Right ventricle myocardium inferior (tissue), 1 donor: ENCODE data around the gene NFIX. TPM values are rescaled to one million over a fixed set of nuclear protein-coding genes. Genes with fewer than 3 reads are reported as not detected.
A peak's percentile ranks its signal among the peaks of the same experiment; 100 is the strongest.

Experiments
- ATAC-seq: fragments of 200-7000 bp; cut with Tn5 transposase; one replicate; pipeline ENCODE4 v1.9.1; 2020; ENCODE audit warnings: mild to moderate bottlenecking, moderate library complexity
- DNase-seq: peaks from one replicate; pipeline ENCODE4 v3.0.0; 2021; ENCODE audit errors: missing footprints
- intact Hi-C: fragments of 100-400 bp; cut with DNase I; formaldehyde crosslinking; loops from one replicate; pipeline ENCODE4 v1.11.0; 2022
- total RNA-seq: library from RNA; stranded (reverse); fragmentation: NEBNext Ultra II Directional; extraction: Animal tissue kit (Norgen Biotek cat#: 25700); gene quantifications from one replicate; pipeline ENCODE4 v1.2.1, GENCODE V29; 2021
- donor health status: DM: no; HTN: yes; CAD: no; lungs with severe emphysema.

NFIX gene
- total RNA-seq, 1 donor from 2014 or later, result 159 TPM

DNA sequence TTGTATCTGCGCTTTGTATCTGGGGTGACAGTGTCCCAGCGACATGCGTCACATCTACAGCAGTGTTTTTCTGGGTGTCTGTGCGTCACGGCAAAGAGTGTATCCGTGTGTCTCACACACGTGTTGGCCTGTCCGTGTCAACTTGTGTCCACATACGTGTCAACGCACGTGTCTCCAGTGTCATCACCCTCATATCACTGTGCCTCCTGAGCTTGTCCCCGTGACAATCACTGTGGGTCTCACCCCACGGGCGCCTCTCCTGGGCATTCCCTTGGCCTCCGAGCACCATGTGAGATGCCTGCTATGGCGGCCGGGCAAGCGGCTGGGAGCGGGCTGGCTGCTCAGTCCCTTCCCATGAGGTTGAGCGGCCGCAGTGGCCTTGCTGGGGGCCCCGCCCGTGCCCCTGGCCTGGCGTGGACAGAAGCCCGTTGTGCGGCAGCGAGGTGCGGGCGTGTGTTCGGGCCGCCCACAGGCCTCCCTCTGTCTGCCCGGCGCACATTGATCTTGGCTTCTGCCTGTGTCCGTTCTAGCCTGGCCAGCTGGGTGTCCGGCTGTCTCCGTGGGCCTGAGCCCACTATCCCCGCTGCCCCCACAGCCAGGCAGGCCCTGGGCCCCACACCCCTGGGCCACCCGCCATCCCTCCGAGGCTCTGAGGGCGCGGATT is 6.4 kb downstream of the NFIX start:
- intact Hi-C loops, result no loop called here
- no peak for DNase-seq
- peak; percentile 38 for ATAC-seq

DNA sequence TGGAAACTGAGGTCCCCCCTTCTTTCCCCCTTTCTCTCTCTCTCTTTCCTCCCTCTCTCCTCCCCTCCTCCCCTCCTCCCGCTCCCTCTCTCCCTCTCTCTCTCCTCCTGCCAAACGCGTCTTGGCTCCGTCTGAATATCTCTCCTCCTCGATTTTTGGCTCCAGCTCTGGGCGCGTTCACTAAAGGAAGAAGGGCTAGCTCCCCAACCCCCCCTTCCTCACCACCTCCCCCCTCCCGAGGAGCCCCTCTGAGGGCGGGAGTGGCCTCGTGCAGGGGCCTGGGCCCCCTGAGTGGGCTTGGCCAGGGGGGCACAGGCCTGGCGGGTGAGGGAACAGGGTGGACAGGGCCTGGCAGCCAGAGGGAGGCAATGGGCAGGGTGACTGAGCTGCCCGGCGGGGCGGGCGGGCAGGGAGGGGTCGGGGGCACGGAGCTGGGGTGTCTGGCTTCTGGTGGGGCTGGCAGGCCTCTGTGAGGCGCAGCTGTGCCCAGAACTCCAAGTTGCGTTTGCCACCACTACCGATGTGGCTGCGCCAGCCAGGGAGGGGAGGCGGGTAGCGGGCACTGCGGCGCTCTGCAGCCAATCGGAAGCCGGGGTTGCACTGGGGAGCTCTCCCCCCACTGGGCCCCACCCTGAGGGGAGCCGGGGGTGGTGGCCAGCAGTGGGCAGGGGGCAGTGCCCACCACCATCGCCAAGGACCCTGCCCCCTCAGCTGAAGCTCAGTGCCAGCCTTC is 7.1 kb downstream of the NFIX start:
- intact Hi-C loops, result no loop called here
- peak; percentile 78 for ATAC-seq

DNA sequence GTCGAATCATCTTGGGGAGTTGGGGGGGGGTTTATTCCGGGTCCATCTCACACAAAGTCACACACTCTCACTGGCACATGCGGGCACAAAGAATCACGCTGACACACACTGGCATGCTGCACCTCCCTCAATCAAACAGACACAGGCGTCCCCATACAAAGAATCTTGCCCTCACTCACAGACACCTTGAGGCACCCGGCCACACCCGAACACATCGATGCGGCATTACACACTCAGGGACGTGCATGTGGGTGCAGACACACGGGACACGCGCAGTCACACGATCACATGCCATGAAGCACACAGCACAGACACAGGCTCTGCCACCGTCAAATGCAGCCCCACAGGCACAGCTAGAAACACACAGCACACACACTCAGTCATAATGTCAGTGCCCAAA is 7.8 kb downstream of the NFIX start:
- DNase-seq (no peak), ATAC-seq (no peak)
- intact Hi-C loops, result no loop called here

More for the DNA sequence above, 7.1 kb downstream of the NFIX start:
- peak; percentile 87 for DNase-seq

DNA sequence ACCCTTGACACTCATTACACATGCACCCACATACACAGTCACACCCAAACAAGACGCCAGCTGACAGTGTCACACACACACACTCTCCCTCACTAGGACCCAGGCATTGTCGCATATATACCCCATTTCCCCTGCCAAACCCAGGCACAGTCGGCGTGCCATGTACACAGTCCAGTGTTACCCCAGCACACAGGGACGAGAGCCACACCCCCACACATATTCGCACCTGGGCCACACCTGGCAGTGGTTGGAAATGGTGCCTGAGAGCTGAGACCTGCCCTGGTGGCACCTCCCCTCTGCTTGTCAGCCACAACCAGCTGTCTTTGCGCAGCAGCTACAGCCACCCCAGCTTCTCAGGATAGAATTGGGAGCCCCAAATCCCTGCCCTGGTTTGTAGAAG is 9.0 kb downstream of the NFIX start:
- ATAC-seq (no peak), DNase-seq (peak; percentile 44)
- intact Hi-C loops, result no loop called here

DNA sequence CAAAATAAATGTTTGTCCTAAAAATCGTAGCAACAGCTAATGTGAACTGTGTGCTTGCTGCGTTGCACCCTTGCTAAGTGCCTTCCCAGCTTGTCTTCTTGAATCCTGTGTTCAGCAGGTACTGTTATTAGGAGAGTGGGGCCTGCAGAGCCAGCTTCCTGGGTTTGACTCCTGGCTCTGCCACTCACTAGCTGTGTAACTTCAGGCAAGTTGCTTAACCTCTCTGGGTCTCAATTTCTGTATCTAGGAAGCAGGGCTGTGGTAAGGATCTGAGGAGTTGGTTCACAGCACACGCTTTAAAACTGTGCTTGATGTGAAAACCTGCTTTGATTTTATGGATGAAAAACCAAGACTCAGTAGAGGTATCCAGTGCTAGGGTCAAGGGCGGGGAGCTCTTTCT is 10.0 kb downstream of the NFIX start:
- ATAC-seq (no peak), DNase-seq (peak; percentile 25)
- intact Hi-C loops, result no loop called here

DNA sequence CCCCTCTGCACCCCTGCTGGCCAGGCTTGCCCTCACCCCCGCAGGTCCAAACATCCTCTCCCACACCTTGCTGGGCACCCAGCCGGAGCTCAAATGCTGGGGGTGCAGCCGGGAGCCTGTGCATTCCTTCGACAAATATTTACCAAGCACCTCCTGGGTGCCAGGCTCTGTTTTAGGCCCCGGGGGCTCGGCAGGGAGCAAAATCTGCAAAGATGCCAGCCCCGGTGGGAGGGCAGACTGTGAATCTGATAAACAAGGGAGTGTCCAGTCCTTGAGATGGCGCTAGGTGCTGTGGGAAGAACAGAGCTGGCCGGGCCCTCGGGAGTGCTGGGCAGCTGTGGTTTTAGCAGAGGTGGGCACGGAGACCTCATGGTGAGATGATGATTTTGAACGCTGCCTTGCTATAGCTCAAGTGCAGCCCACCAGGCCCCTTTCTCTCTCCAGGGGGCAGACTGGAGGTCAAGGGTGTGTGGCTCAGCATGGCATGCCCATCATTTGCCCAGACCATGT is 10.6 kb downstream of the NFIX start:
- ATAC-seq (no peak), DNase-seq (no peak)
- intact Hi-C loops, result no loop called here

DNA sequence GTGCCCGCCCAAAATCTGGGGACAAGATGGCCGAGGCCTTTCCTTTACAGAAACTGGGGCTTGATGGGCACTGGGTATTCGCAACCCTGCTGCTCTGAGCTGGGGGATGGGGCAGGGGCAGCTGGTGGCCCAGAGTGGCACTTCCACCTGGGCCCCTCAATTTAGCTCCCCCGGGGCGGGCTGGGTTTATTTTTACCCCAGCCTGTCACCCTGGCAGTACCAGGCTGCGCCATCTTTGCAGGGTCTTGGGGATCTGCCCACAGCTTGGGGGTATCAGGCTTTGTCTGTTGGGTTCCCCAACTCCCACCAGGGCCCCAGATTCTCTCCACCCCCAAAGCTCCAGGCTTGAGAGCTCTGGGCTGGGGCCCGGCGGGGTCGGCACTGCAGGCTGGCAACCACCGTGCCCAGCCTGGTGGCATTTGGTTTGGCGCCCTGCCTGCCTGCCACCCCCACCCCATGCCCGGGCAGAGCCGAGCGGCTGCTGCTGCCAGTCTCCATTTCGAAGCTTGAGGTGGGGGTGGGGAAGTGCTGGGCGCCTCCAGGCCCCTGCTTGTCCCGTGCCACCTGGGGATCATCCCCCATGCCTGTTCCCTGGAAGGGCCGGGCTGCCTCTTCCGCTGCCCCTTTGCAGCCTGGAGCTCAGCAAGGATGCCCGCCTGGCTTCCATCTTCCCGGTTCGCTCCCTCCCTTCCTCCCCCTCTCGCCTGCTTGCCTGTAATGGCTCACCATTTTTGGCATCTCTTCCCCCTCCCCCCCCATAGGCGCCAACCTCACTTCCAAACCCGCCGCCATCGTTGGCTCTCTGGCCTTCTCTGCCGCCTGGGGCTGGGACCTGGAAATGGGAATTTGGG is 11.4 kb downstream of the NFIX start:
- intact Hi-C loops, result no loop called here
- no peak for ATAC-seq
- peak; percentile 55 for DNase-seq

DNA sequence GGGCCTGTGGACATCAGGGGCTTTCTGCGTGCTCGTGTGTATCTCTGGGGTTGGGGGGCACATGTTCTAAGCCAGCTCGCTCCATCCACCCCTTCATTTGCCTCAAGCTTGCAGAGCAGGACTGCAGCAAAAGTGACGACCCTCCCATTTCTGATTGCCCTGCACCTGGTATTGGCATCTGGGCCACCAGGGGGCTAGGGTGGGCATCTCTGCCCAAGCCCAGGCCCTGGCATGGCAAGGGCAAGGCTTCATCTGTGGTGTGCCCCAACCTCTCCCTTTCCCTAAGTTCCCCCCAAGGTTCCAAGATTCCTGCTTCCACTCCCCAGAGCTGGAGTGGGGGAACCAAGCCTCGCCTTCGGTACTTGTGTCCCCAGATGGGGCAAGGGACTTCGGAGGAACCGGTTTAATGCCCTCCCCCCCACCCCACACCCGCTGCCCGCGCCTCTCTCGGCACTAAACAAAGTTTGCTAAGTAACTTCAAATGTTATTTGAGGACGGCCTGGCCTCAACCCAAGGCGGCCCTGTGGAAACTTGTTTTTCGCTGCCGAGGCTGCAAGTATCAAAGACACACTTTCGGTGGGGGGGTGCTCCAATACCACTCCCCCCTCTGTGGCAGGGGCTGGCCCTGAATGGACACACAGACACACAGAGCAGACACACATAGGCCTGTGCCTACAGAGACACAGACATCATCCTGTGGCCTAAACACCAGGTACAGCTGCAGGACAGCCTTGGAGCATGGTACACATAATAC is 12.2 kb downstream of the NFIX start:
- ATAC-seq, result peak; percentile 35
- DNase-seq, result peak; percentile 86
- intact Hi-C loops, result no loop called here

DNA sequence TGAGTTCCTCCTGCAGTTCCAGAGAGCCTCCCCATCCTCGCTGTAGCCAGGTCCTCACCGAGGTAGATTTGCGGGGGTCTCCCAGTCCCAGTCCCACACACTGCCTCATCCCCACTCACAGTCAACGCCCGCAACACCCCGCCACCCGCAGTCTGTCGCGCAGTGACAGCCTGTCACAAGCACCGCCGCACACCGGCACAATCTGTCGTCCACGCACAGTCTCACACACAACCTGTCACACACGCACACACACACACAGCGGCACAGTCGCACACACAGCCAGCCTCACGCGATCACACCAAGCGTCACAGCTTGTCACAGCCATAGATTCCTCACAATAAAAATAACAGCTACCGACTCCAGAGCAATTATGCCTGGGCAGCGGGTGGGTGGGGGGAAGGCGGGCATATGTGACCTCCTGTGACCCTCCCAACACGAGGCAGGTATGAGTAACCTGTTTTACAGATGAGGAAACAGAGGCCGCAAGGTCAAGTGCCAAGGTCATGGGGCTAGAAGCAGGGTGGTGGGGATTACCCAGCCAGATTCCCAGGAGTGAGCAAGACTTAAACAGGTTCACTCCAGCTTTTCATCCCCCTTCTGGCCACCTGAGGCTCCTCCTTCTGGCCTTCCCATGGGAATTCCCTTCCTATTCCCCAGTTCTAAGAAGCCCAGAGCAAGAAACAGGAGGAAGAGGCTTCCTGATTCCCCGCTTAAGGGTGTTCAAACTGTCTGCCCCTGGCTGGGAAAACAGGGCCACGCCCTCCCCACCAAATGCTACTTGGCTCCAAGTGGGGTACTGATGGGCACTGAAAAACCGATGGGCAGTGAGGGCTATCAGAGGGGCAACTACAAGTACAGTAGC is 13.9 kb downstream of the NFIX start:
- DNase-seq (peak; percentile 57), ATAC-seq (no peak)
- intact Hi-C loops, result no loop called here

DNA sequence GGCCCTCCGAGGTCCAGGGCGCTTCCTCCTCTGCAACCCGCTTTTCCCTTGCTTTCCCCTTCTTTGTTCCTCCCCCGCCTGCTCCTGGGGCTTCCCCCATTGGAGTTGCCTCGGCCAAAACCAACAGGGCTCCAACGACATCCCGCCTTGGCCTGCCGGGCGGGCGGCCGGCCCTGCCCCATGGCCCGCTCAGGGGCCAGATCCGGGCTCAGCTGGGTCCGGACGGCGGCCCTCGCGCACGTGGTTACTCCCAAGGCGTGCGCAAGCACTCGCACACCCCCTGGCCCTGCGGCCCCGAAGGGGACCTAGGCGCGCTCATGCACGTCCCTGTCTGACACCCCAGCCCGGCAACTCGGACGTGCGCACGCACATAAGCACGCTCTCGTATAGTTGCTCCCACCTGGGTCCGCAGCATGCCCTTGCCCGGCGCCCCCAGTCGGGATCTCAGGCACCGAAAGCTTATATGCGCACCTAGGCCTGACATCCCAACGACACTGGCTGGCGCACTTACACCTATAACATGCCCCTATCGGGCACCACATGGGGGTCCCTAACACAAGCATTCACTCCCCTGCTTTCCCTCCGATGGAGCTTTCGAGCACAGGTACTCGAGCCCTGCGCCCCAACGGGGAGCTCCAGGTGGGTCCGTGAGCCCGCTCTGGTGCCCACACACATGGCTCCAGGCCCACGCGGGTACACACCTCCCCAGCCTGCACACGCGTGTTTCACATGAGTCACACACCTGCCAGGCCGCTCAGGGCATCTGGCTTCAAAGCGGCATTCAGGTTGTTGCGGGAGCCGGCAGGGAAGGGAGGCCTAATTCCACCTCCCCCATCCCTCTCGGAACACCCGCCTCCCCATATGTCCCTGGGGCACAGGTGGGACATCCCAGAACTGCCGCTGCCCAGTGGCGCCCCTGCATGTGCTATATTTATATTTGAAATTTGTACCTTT is 15.0 kb downstream of the NFIX start:
- DNase-seq, result no peak
- intact Hi-C loops, result no loop called here
- peak; percentile 64 for ATAC-seq

DNA sequence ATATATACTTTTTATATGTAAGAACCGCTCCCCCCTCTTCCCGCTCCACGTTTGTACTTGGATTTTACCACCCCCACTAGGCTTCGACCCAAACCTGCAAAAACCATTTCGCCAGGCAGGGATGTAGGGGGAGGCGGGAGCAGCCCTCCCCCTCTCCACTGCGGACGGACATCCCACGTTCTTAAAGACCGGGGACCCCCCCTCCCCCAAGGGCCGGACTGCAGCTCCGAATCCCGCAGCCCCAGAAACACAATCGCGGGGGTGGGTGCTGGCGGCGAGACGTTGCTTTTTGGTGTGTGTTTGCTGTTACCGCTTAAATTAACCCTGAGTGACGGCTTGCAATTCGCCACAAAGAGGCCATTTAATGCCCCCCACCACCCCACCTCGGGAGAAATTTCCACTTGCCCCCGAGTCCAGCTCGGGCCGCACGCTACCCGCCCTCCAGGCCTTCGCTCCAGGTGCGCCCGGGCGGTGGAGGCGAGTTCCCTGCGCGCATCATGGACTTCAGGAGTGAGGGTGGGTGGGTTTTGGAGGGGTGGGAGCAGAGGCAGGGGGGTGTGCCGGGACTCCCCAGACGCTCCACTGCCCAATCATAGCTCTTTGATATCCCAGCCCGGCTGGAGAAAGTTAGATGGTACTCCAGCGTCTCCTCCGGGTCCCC is 15.8 kb downstream of the NFIX start:
- ATAC-seq, result no peak
- DNase-seq, result no peak
- intact Hi-C loops, result no loop called here

DNA sequence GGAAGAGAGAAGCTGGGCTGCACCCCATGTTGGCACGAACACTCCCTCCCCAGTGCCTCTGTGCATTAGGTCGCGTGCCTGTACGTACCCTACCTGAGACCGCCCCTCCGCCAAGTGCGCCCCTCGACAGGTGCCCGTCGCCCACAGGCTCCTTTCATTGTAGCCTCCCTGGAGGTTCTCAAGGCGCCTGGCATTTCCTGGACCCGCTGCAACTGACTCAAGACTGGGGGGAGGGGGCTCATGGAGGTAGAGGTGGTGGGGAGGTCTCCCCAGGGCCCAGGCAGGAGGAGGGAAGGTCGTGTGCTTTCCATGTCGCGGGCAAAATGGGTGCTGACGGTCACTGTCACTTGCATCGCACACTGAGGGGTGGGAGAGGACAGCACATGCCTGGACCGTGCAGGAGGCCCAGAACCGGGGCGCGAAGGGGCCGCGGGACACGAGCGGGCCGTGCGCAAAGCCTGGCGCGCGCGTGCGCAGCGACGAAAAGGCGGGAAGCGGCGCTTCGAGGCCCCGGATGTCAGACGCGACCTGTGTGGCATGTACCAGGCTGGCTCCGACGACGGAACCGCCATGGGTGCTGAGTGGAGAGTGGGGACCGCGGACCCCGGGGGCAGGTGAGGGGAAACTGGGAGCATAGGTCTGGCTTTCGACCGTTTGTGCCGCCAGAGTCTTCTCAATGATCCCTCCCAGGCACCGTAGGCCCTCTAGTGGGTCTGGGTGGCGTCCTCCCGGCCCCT is 16.5 kb downstream of the NFIX start:
- ATAC-seq (no peak), DNase-seq (no peak)
- intact Hi-C loops, result no loop called here

DNA sequence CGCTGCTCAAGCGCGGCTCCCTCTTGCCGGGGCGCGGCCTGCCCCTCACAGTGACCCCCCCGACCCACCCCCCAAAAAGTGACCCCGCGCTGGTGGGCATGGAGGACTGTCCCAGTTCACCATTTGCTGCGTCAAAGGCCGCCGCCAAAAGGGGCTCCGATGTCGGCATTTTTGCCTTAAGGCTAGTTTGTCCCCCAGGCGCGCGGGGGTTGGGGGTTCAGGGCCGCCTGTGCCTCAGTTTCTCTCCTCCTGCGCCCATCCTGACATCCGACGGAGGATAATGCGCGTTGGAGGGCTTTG is 17.1 kb downstream of the NFIX start:
- intact Hi-C loops, result no loop called here
- DNase-seq, result no peak
- ATAC-seq, result no peak

DNA sequence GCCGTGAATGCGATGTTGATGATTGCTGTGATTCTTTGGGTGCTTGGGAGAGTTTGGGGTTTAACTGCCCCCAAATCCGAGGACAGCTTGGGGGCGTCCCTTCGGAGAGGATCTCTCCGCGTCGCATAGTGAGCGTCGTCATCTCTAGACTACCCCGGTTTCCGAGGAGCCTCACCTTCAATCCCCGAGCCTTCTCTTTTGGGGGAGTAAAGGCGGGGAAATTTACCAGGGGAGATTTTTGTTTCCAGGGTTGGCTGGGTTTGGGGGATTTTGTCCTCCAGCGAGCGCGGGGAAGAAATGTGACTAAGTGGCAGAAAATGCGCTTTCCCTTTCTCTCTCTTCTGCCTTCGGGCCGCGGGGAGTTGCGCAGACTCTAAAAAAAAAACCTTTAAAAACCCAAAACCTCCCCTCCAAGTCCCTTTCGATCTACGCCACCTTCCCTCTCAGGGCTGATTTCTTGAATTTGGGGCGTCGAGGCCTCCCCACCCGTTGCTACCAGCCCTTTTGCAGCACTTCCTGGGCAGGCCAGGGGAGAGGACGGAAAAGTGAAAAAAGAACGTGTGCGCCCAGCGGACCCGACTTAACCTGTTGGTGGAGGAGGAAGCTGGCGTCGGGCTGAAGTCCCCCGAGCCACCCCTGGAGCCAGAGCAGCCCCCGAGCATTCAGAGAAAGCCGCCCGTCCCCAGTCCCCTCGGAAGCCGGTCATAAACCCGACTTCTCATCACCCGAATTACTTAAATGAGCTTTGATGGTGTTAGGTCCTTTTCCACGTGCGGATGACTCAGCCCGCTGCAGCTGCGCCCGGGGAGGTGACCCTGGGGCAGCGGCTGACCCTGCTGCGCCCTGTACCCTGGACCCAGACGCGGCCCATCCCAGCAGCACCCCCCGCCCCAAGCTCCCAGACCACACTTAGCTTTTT is 17.7 kb downstream of the NFIX start:
- ATAC-seq (peak; percentile 43), DNase-seq (peak; percentile 74)
- intact Hi-C loops, result no loop called here

DNA sequence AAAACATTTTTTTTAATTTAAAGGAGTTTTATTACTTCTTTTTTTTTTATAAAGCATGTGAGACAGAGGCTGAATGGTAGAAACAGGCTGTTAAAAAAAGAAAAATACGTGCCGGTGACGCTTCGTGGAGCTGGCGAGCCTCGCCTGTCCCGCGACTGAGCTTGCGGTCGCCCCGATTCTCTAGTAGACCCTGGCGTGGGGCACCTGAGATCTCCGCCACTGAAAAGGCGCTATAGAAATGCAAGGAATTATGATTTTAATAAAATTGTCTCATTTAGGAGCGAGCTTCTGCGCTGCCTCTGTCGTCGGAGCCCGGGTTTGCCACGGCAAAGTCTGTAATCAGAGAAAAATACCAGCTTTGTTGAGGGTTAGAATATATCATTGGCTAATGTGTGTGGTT is 18.4 kb downstream of the NFIX start:
- intact Hi-C loops, result no loop called here
- ATAC-seq (no peak), DNase-seq (no peak)
